ENCODE results near the gene PHLDA2.

PHLDA2 gene

DNA sequence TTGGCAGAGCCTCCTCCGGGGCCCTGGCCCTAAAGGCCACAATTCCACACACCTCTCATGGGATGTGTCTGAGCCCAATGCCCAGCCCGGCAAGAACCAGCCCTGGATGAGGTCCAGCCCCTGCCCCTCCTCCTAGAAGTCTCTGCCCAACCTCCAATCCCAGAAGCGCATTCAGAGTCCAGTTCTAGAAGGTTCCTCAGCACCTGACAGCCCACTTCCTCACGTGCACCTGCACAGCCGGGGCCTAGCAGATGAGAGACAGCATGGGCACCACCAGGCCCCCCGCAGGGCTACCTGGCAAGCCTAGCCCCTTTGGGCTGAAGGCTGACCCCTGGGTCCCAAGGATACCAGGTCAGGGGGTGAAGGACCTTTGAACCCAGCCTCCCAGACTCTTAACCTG lies 32.2 kb downstream of the PHLDA2 start:
- no peak for DNase-seq (ENCODE audit: low read depth)

- DNase-seq (ENCODE audit: low read depth), result no peak
These were observed 33.2 kb downstream of the PHLDA2 start for GRCh38 chr11:2896047-2896446.

- DNase-seq (ENCODE audit: low read depth), result no peak
These were observed 35.3 kb downstream of the PHLDA2 start for GRCh38 chr11:2893935-2894334.

- DNase-seq (ENCODE audit: low read depth), result no peak
These were observed 36.2 kb downstream of the PHLDA2 start for GRCh38 chr11:2892967-2893528.

DNA sequence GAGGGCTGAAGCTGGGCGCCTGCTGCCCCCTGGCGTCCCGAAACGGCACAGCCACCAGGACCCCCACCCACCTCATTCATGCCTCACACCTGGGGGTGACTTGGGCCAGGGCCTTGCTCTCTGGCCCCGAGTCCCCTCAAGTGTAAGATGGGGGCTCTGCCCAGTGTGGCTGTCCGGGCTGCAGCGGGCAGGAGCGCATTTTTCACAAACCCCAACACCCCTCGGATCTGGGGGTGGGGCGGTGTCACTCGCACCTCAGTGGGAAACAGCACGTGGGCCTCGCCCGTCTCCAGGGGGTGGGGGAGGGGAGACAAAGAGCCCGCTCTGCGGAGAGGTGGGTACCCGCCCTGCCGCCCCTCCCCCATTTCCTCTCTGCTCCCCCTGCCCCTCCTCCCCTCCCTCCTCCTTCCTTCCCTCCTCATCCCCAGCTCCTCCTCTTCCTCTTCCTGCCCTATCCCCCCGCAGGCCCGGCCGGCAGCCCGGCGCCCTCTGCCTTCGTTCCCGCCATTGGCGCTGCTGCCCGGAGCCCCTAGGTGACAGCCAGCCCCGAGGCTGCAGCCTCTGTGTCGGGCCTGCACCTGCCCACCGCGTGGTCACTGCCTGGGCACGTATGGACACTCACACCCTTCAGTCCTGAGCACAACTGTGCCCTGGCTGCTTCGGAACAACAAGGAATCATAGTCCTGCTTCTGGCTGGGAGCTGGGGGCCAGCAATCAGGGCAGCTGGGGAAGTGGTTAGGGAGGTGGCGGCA lies 36.8 kb downstream of the PHLDA2 start:
- peak; percentile 65 for DNase-seq (ENCODE audit: low read depth)

GRCh38 chr11:2891326-2892214 lies 37.6 kb downstream of the PHLDA2 start:
- DNase-seq (ENCODE audit: low read depth), result peak; percentile 38

- no peak for DNase-seq (ENCODE audit: low read depth)
These were observed 38.5 kb downstream of the PHLDA2 start for GRCh38 chr11:2890466-2891294.

DNA sequence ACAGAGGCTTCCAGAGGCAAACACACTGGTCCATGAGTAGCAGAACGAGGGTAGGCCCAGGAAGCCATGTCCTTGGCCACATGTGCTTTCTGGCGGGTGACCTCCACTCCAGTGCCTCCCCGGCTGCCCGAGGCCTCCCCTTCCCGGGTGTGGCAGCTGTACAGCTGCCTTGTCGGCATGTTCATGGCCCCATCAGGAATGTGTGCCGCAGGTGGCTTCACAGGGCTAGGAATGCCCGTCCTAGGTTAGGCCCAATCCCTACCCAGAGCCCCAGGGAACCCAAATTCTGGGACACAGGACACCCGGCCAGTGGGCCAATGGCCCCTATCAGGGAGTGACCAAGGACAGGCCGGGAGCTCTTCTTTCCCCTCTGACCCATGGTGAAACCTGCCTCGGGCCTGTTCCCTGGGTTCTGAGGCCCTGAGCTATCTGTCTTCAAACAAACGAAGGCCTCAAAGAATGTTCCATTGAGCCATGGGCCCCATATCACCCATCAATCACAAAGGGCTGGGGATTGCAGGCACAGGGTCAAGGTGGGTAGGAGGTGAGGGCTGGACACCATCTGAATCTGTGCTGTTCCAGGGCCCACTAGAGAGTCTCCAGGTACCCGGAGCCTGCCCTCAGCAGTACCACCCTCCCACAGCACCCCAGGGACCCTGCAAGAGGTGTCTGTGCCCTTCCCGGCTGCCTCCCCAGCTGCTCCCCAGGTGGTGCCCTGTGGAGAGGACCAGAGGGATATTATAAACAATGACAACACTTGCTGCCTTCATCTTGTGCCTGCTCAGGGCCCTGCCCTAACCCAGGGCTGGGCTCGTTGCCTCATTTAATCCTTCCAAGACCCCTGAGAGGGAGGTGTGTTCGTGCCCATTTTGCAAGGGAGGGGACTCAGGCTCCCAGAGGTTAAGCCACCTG lies 39.6 kb downstream of the PHLDA2 start:
- DNase-seq (ENCODE audit: low read depth), result no peak

GRCh38 chr11:2888266-2888968 lies 40.8 kb downstream of the PHLDA2 start:
- no peak for DNase-seq (ENCODE audit: low read depth)

DNA sequence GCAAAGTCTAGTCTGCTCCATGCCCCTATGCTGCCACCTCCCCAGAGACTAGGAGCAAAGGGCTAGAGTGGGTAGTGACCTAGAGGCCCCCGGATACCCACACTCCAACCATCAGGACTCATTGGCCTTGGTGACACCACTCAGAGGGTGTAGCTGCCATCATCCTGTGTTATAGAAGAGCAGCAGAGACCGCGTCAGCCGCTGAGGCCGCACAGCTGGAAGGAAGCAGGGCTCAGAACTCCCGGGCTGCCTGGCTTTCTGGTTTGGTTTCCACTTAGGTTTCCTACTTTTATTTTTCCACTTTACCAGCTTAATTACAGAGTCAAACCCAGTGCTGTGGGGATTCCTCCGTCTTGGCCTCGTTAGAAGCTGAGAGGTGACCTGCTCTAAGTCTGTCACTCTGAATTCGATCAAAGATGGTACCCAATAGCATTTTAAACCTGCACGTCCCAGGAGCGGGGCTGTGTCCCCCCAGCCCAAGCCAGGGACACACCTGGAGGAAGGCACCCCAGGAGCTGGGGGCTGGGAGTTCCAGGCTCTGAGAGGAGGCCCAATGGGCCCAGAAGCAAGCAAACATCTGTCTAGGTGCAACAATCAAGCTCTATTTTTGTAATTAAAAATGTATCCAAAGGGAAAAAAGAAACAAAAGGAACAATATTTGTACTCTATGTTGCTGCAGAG lies 41.6 kb downstream of the PHLDA2 start:
- DNase-seq (ENCODE audit: low read depth), result no peak

DNA sequence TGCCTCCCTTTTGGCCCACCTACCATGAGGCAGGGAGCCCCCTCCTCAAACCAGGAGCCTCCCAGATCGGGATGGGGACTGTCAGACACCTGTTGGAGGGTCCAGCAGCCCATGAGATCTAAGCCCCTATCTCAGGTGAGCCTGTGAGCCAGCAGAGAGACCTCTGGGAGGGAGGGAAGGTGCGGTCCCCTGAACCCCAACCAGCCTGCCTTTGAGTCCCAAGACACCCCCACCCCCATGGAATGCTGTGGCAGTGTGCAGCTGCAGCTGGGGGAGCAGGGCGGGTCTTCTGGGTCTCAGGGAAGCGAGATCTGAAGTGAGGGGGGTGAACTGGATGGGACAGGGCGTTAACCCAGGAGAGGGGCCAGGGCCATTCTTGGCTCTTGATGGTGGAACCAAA lies 42.3 kb downstream of the PHLDA2 start:
- no peak for DNase-seq (ENCODE audit: low read depth)

GRCh38 chr11:2886191-2886894 lies 42.9 kb downstream of the PHLDA2 start:
- no peak for DNase-seq (ENCODE audit: low read depth)

DNA sequence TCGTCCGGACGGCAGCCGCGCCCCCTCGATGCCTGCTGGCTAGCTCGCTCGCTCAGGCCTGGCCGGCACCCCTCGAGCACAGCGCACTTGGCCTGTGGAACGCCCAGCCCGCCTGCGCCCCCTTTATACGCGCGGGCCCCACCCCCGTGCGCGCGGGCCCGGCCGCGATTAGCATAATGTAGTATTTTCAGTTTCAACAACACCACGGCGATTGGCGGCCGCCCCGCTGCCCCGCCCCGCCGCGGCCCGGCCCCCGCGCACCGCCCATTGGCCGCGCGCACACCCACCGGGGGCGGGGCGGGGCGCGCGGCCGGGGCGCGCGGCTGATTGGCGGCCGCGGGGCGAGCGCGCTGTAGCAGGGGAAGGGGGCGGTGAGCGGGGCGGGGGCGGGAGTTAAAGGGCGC lies 43.5 kb downstream of the PHLDA2 start, which contains the start of gene CDKN1C:
TSS of gene CDKN1C (minus strand) at position 98 of the 404 bp plus-strand sequence. CDS start 319 bp downstream, outside the sequence.
- DNase-seq (ENCODE audit: low read depth), result no peak

DNA sequence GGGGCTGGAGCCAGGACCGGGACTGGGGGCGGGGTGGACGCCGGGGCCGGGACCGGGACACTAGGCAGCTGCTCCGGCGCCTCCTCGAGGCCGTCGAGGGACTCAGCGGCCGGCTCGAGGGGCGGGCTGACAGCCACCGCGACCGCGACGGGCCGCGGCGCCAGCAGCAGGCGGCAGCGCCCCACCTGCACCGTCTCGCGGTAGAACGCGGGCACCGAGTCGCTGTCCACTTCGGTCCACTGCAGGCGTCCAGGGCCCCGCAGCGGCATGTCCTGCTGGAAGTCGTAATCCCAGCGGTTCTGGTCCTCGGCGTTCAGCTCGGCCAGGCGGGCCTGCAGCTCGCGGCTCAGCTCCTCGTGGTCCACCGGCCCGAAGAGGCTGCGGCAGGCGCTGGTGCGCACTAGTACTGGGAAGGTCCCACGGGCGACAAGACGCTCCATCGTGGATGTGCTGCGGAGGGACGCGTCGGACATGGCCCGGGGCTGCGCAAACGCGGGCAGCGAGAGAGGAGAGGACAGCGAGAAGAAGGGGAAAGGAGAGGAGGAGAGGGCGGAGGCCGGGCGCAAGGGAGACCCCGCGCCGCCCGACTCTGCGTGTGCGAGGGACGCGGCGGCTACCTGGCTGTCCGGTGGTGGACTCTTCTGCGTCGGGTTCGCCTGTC lies 44.1 kb downstream of the PHLDA2 start:
- no peak for DNase-seq (ENCODE audit: low read depth)

- DNase-seq (ENCODE audit: low read depth), result no peak
These were observed 45.0 kb downstream of the PHLDA2 start for GRCh38 chr11:2883979-2884815.

DNA sequence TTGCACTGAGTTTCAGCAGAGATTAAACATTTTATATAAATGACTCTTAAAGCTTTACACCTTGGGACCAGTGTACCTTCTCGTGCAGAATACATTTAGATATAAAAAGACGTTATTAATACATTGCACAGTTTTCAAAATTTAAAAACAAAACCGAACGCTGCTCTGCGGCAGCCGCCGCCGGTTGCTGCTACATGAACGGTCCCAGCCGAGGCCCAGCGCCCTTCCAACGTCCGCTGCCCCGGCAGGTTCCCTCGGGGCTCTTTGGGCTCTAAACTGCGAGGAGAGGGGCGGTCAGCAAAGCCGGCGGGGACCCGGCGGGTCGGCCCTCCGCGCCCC lies 45.6 kb downstream of the PHLDA2 start:
- no peak for DNase-seq (ENCODE audit: low read depth)

- no peak for DNase-seq (ENCODE audit: low read depth)
These were observed 46.7 kb downstream of the PHLDA2 start for GRCh38 chr11:2882396-2883110.
